Osteoblast (primary cell): ENCODE data around the gene UBE2E2. TPM values are rescaled to one million over a fixed set of nuclear protein-coding genes. Genes with fewer than 3 reads are reported as not detected.

Experiments
- DNase-seq: peaks from one replicate; pipeline ENCODE4 v3.0.0; 2011; ENCODE audit warnings: low spot score, mixed read lengths; ENCODE audit not compliant: insufficient read length; ENCODE audit errors: missing footprints
- H2AFZ ChIP-seq: 2 replicates; pipeline ENCODE4 v1.6.0; 2011; ENCODE audit warnings: mild to moderate bottlenecking, low read length
- H3K27ac ChIP-seq: 2 replicates; pipeline ENCODE4 v1.5.1; 2011; ENCODE audit warnings: mild to moderate bottlenecking, low read depth, low read length, moderate library complexity
- H3K27me3 ChIP-seq: 2 replicates; pipeline ENCODE4 v1.6.0; 2012; ENCODE audit warnings: mild to moderate bottlenecking, control low read depth, inconsistent platforms, low read length, moderate library complexity; ENCODE audit not compliant: insufficient read depth
- H3K36me3 ChIP-seq: 2 replicates; pipeline ENCODE4 v1.5.1; 2011; ENCODE audit warnings: mild to moderate bottlenecking, low read length, control low read depth, moderate library complexity; ENCODE audit not compliant: insufficient read depth
- H3K4me1 ChIP-seq: 2 replicates; pipeline ENCODE4 v1.5.1; 2011; ENCODE audit warnings: mild to moderate bottlenecking, low read length, control low read depth, moderate library complexity; ENCODE audit not compliant: insufficient read depth
- H3K4me2 ChIP-seq: 2 replicates; pipeline ENCODE4 v1.6.0; 2011; ENCODE audit warnings: mild to moderate bottlenecking, low read length; ENCODE audit not compliant: insufficient read depth
- H3K4me3 ChIP-seq: fragments of 200-600 bp; sonication (generic); 3 replicates; pipeline ENCODE4 v1.5.1; 2012; ENCODE audit warnings: mild to moderate bottlenecking, low read length, inconsistent platforms; ENCODE audit not compliant: insufficient read depth
- H3K79me2 ChIP-seq: 2 replicates; pipeline ENCODE4 v1.6.0; 2012; ENCODE audit warnings: mild to moderate bottlenecking, low read length, control low read depth, inconsistent platforms; ENCODE audit not compliant: insufficient read depth
- H3K9me3 ChIP-seq: 2 replicates; pipeline ENCODE4 v1.5.1; 2011; ENCODE audit warnings: low read depth, low read length, control low read depth
- H4K20me1 ChIP-seq: 2 replicates; pipeline ENCODE4 v1.6.0; 2012; ENCODE audit warnings: mild to moderate bottlenecking, low read length, control low read depth; ENCODE audit not compliant: insufficient read depth
- total RNA-seq: library from RNA; depleted of rRNA; stranded (reverse); fragments of >200 nt; gene quantifications from 2 replicates; pipeline ENCODE4 v1.2.3, GENCODE V29; 2012
- TF ChIP-seq, protein P1 (sequence below): IDR thresholded peaks from 2 replicates; pipeline ENCODE4 v1.5.1; 2011; ENCODE audit warnings: mild to moderate bottlenecking, low read depth, low read length, moderate library complexity; ENCODE audit errors: extremely low read depth

Gene UBE2E2
- total RNA-seq, 1 donor = 49.6 TPM

DNA sequence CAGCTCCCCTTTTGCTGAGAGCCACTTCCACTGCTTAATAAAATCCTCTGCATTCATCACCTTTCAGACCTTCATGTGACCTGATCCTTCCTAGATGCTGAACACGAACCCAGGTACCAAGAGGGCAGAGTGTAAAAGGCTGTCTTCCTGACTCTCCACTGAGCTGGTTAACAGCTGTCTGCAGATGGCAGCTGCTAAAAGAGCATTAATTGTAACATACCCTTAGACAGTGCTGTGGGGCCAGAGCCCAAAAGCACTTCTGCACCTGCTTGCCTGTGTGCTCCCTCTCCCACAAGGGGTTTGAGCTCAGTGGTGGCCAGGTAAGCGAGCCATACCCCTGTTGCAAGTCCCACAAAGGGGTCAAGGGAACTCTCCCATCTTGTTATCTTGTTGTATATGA is 187.3 kb downstream of the UBE2E2 start:
- no peaks in the 10 kb centered on the region for H3K36me3 ChIP-seq
- TF ChIP-seq, protein P1, sequence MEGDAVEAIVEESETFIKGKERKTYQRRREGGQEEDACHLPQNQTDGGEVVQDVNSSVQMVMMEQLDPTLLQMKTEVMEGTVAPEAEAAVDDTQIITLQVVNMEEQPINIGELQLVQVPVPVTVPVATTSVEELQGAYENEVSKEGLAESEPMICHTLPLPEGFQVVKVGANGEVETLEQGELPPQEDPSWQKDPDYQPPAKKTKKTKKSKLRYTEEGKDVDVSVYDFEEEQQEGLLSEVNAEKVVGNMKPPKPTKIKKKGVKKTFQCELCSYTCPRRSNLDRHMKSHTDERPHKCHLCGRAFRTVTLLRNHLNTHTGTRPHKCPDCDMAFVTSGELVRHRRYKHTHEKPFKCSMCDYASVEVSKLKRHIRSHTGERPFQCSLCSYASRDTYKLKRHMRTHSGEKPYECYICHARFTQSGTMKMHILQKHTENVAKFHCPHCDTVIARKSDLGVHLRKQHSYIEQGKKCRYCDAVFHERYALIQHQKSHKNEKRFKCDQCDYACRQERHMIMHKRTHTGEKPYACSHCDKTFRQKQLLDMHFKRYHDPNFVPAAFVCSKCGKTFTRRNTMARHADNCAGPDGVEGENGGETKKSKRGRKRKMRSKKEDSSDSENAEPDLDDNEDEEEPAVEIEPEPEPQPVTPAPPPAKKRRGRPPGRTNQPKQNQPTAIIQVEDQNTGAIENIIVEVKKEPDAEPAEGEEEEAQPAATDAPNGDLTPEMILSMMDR = no peak
- H3K27me3 ChIP-seq = no peaks in the 10 kb centered on the region
- no peak overlapping the region for H3K4me3 ChIP-seq
- peaks cover under 1% of the 10 kb centered on the region for H3K79me2 ChIP-seq
- no peaks in the 10 kb centered on the region for H3K9me3 ChIP-seq
- H4K20me1 ChIP-seq = peaks cover 20% of the 10 kb centered on the region
- no peaks in the 10 kb centered on the region for H3K4me1 ChIP-seq
- H2AFZ ChIP-seq = no peak overlapping the region
- no peak overlapping the region for H3K4me2 ChIP-seq
- H3K27ac ChIP-seq = no peak overlapping the region
- DNase-seq = no peak

DNA sequence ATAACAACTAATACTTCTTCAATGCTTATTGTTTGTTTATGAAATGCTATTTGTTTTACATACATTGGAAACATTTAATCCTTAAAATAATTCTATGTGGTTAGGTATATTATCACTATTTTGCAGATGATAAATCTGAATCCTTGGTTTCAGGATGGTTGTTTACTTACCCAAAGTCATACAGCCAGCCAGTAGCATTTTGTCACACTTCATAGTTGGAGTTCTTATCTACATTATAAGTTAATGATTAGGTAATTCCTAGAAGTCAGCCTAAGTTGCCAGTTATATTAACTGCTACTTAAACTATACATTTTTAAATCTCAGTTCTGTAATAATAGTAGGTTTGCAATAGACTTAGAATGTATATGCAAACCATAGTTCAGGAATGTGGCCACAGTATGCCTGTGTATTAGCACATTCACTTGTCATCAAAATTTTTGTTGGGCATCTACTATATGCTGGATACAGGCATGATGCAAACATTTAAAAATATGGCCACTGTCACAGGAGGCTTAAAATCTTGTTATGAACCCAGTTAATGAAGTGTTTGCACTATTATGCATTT is 187.9 kb downstream of the UBE2E2 start:
- no peaks in the 10 kb centered on the region for H3K9me3 ChIP-seq
- no peak overlapping the region for H2AFZ ChIP-seq
- H3K4me1 ChIP-seq = no peaks in the 10 kb centered on the region
- TF ChIP-seq, protein P1 = no peak
- H3K27me3 ChIP-seq = no peaks in the 10 kb centered on the region
- no peaks in the 10 kb centered on the region for H3K79me2 ChIP-seq
- no peaks in the 10 kb centered on the region for H3K36me3 ChIP-seq
- no peak overlapping the region for H3K27ac ChIP-seq
- H3K4me2 ChIP-seq = no peak overlapping the region
- DNase-seq = no peak
- H3K4me3 ChIP-seq = no peak overlapping the region
- peaks cover 20% of the 10 kb centered on the region for H4K20me1 ChIP-seq

DNA sequence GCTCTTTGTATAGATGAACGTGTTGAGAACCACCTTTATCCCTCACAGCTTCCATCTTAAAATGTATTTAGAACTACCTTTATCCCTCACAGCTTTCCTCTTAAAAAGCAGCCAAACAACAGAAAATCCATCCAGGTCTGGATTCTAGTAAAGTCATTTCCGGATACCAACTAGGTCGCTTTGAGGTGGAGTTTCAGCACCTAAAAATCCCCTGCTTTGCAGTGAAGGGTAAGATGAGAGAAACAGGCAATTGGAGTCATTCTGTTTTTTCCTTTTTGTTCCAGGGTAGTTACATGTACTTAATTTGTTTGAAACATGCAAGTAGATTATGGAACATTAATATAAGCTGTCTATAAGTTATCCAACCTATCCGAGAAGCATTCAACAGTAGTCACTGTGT is 192.0 kb downstream of the UBE2E2 start:
- H3K79me2 ChIP-seq = peaks cover under 1% of the 10 kb centered on the region
- no peaks in the 10 kb centered on the region for H3K27me3 ChIP-seq
- no peak overlapping the region for H2AFZ ChIP-seq
- TF ChIP-seq, protein P1 = no peak
- H3K36me3 ChIP-seq = no peaks in the 10 kb centered on the region
- peaks cover 8% of the 10 kb centered on the region for H4K20me1 ChIP-seq
- H3K4me2 ChIP-seq = no peak overlapping the region
- no peak overlapping the region for H3K4me3 ChIP-seq
- no peaks in the 10 kb centered on the region for H3K9me3 ChIP-seq
- no peak overlapping the region for H3K27ac ChIP-seq
- no peak for DNase-seq
- no peaks in the 10 kb centered on the region for H3K4me1 ChIP-seq

DNA sequence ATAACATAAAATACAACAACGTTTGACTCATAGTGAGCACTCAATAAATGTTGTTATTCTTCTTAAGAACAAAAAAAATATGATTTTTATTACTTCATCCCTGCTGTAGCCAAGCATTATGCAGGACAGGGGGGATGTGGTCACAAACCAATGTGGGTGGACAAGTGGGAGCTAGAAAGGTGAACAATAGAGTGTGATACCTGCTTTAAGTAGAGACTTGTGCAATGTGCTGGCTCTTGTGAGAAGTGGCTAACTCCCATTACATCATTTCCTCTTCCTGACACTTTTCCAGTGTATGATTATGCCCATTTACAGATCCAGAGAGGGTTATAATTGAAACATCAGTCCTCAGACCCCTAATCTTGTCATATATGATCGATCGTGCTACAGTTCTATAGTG is 193.6 kb downstream of the UBE2E2 start:
- Histone ChIP-seq H2AFZ (no peak overlapping the region), H3K79me2 (peaks cover 2% of the 10 kb centered on the region), H3K4me2 (no peak overlapping the region), H4K20me1 (no peaks in the 10 kb centered on the region), H3K36me3 (no peaks in the 10 kb centered on the region), H3K4me1 (no peaks in the 10 kb centered on the region), H3K27ac (no peak overlapping the region), H3K9me3 (no peaks in the 10 kb centered on the region), H3K27me3 (no peaks in the 10 kb centered on the region), H3K4me3 (no peak overlapping the region)
- TF ChIP-seq, protein P1 = no peak
- DNase-seq = no peak
